Retinal pigment epithelial cell (primary cell): Measurements from ENCODE around the gene DSE.

Experiments
- DNase-seq: peaks from one replicate; pipeline ENCODE4 v3.0.0-alpha.2; 2010; ENCODE audit warnings: low read depth
- H3K4me3 ChIP-seq: 2 replicates; pipeline ENCODE4 v1.5.1; 2011; ENCODE audit warnings: mild to moderate bottlenecking, low read length, control low read depth, moderate library complexity
- CTCF ChIP-seq: conservative IDR thresholded peaks from 2 replicates; pipeline ENCODE4 v1.5.1; 2011; ENCODE audit warnings: low read depth, low read length, control low read depth, inconsistent platforms

Gene DSE

GRCh38 chr6:116386581-116387299 lies 16.0 kb downstream of the DSE start:
- H3K4me3 ChIP-seq = no peak overlapping the region
- no peak for DNase-seq
- no peak for TF ChIP-seq CTCF

- DNase-seq = no peak
- TF ChIP-seq CTCF = no peak
- H3K4me3 ChIP-seq = no peak overlapping the region
Measured at GRCh38 chr6:116387374-116387773, 16.6 kb downstream of the DSE start.

- DNase-seq = no peak
- H3K4me3 ChIP-seq = no peak overlapping the region
- no peak for TF ChIP-seq CTCF
Measured at GRCh38 chr6:116388924-116389323, 18.2 kb downstream of the DSE start.

GRCh38 chr6:116389357-116389756 lies 18.6 kb downstream of the DSE start:
- DNase-seq = no peak
- TF ChIP-seq CTCF = no peak
- no peak overlapping the region for H3K4me3 ChIP-seq

- DNase-seq = no peak
- no peak for TF ChIP-seq CTCF
- H3K4me3 ChIP-seq = no peak overlapping the region
Measured at GRCh38 chr6:116390581-116390980, 19.8 kb downstream of the DSE start.

- no peak for TF ChIP-seq CTCF
- no peak overlapping the region for H3K4me3 ChIP-seq
- no peak for DNase-seq
Measured at GRCh38 chr6:116392132-116393013, 21.6 kb downstream of the DSE start.
